PFSK-1 (cell line): Measurements from ENCODE around the gene PEG3. TPM values are rescaled to one million over a fixed set of nuclear protein-coding genes. Genes with fewer than 3 reads are reported as not detected.

Experiments used
- FOXP2 ChIP-seq: optimal IDR thresholded peaks from 2 replicates; pipeline ENCODE3; 2011; ENCODE audit warnings: borderline replicate concordance, control low read depth, inconsistent platforms; ENCODE audit not compliant: insufficient read depth; ENCODE audit errors: extremely low read length, extremely low read depth
- POLR2AphosphoS5 ChIP-seq: IDR thresholded peaks from 2 replicates; pipeline ENCODE4 v1.6.1; 2012; ENCODE audit warnings: low read depth, mild to moderate bottlenecking, control low read depth, low read length, moderate library complexity
- SIN3A ChIP-seq: IDR thresholded peaks from 2 replicates; pipeline ENCODE4 v1.6.1; 2012; ENCODE audit warnings: mild to moderate bottlenecking, low read length, moderate library complexity, borderline replicate concordance; ENCODE audit not compliant: insufficient read depth
- TAF1 ChIP-seq: IDR thresholded peaks from 2 replicates; pipeline ENCODE4 v1.6.1; 2012; ENCODE audit warnings: low read length, control low read depth, borderline replicate concordance; ENCODE audit not compliant: insufficient read depth
- polyA plus RNA-seq: library from polyadenylated mRNA; unstranded; fragments of >200 nt; gene quantifications from one replicate; pipeline ENCODE4 v1.2.1, GENCODE V29; 2012; ENCODE audit warnings: low read depth, missing spikeins; ENCODE audit not compliant: insufficient read length
- TF ChIP-seq, protein P1 (sequence below), 2 experiments: IDR thresholded peaks; 2 replicates each; pipeline versions ENCODE4 v1.6.1 to v1.8.0; 2011 to 2012; ENCODE audit warnings: low read depth in 2 of 2, low read length in 2 of 2, control low read depth in 1 of 2, inconsistent platforms in 1 of 2, mild to moderate bottlenecking in 1 of 2, moderate library complexity in 1 of 2; ENCODE audit not compliant: insufficient read depth in 1 of 2

The PEG3 gene
- not detected for polyA plus RNA-seq

DNA sequence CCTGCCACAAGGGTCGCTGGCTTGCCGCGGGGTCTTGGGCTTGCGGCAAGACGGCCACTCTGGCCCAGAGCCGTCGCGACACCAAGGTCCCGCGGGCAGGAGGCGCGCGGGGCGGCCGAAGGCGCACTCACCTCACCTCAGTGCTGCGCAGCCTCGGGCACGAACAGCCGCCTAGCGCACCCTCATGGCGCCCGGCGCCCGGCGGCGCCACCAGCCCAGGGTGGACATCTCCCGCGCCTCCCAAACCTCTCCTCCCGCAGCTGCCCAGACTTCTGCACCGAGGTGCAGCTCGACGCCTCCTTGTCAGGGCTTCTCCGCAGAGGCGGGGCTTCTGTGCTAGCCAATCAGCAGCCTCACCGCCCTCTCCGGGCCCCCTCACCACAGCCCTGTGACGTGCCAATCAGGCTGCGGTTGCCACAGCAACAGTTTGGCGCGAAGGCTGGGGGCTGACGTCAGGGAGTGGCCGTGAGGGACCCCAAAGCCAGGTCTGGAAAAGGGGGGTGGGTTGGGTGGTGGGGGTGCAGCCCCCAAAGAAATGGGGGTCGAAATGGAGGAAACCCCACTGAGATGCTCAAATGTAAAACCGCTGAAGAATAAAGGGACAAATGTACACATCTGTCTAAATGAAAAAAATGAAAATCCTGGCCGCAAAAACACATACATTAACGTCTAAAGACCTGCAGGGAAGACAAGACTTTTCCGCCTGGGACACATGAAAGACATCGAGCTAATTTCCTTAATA is at the start of gene PEG3, which contains the start of gene ZIM2:
Gene PEG3 (minus strand): TSS at position 276 of the 742 bp plus-strand sequence. CDS start 16,071 bp downstream, outside the sequence.
Gene ZIM2 (minus strand): TSS at position 276 of the 742 bp plus-strand sequence. CDS start 16,449 bp downstream, outside the sequence.
- TF ChIP-seq POLR2AphosphoS5 (no peak), TAF1 (no peak)

DNA sequence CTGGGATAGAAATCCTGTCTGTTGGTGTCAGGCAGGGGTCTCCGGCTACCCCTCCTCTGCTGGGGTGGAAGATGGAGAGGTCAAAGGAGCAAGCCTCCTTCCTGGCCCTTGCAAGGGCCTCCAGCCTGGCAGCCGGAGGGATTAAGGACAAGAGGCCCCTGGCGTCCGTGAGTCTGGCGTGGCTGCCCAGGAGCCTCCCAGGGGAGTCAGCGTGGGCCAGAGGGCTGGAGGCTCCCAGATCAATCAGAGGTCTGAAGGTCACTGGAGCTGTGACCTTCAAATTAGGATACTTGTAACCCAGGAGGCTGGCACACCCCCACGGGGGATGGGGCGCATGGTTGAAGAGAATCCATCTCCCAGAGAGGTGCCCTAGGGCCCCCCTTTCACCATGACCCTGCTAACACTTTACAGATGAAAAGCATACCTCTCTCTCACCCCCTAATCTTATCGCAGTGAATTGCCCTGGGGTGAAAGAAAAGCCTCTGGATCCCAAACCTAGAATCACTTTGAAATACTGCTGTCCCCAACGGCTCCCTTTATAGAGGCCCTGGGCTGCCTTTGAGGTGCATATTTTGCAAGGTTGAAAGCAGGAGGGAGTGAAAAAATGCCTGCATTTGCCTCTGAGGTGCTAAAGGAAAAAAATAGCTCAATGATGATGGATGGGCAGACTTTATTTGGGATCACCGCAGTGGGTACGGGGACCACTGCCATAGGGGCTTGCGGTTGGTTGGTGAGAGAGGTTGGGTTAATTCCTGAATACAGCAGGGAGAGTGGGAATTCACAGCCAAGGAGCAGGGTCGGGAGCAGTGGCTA is 44.9 kb upstream of the PEG3 start:
- TF ChIP-seq TAF1, result no peak
- no peak for TF ChIP-seq POLR2AphosphoS5
- TF ChIP-seq FOXP2, result no peak
- TF ChIP-seq, protein P1, sequence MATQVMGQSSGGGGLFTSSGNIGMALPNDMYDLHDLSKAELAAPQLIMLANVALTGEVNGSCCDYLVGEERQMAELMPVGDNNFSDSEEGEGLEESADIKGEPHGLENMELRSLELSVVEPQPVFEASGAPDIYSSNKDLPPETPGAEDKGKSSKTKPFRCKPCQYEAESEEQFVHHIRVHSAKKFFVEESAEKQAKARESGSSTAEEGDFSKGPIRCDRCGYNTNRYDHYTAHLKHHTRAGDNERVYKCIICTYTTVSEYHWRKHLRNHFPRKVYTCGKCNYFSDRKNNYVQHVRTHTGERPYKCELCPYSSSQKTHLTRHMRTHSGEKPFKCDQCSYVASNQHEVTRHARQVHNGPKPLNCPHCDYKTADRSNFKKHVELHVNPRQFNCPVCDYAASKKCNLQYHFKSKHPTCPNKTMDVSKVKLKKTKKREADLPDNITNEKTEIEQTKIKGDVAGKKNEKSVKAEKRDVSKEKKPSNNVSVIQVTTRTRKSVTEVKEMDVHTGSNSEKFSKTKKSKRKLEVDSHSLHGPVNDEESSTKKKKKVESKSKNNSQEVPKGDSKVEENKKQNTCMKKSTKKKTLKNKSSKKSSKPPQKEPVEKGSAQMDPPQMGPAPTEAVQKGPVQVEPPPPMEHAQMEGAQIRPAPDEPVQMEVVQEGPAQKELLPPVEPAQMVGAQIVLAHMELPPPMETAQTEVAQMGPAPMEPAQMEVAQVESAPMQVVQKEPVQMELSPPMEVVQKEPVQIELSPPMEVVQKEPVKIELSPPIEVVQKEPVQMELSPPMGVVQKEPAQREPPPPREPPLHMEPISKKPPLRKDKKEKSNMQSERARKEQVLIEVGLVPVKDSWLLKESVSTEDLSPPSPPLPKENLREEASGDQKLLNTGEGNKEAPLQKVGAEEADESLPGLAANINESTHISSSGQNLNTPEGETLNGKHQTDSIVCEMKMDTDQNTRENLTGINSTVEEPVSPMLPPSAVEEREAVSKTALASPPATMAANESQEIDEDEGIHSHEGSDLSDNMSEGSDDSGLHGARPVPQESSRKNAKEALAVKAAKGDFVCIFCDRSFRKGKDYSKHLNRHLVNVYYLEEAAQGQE (IDR thresholded peaks at IDR 0.05; ENCODE audit: insufficient read depth in 1 of 2, low read depth in 2 of 2, low read length in 2 of 2), result no peak
- TF ChIP-seq SIN3A, result no peak

DNA sequence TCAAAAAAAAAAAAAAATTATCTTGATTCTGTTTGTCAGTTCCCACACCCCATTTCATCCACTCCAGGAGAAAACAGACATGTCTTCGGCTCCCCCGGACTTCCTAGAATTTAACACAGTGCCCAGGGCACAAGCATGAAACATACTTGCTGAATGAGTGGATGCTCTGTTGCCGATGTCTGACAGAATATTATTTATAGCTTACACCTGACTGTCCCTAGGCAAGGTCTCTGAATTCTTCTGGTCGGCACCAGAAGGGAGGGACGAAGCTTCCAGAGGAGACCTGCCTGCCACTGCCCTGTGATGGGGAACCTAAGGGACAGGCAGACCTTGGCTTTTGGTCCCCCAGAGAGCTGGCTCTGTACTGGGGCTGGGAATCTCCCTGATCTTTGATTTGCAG is 43.9 kb upstream of the PEG3 start:
- TF ChIP-seq TAF1, result no peak
- TF ChIP-seq SIN3A, result no peak
- no peak for TF ChIP-seq POLR2AphosphoS5
- TF ChIP-seq, protein P1 (IDR thresholded peaks at IDR 0.05; ENCODE audit: insufficient read depth in 1 of 2, low read depth in 2 of 2, low read length in 2 of 2), result no peak
- no peak for TF ChIP-seq FOXP2

DNA sequence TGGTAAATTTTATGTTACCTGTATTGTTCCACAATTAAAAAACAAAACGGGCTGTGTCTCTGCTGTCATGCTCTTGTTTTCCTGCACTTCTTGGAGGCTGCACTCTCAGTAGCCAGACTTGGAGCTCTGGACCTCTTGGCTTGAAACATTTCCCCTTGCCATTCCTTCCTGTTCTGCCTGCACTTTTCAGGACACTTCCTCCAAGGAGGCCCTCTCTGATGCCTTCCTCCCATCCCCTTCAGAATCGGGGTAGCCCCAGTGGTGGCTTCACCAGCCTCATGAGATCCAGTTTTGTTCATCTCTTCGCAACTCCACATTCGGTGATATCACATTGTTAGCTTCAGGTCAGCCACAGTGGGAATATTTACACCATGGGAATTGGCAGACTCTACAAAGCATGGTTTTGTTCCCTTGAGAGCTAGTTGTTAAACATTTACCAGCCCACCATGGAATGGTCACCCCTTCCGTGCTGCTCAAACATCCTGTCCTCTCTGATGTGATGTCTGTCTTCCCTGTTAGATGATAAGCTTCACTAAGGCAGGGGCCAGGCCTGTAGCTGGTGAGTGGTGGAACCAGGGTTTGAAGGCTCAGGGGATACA is 40.2 kb upstream of the PEG3 start:
- TF ChIP-seq POLR2AphosphoS5 (no peak), FOXP2 (no peak), SIN3A (no peak), TAF1 (no peak)
- TF ChIP-seq, protein P1 (IDR thresholded peaks at IDR 0.05; ENCODE audit: insufficient read depth in 1 of 2, low read depth in 2 of 2, low read length in 2 of 2), result no peak

DNA sequence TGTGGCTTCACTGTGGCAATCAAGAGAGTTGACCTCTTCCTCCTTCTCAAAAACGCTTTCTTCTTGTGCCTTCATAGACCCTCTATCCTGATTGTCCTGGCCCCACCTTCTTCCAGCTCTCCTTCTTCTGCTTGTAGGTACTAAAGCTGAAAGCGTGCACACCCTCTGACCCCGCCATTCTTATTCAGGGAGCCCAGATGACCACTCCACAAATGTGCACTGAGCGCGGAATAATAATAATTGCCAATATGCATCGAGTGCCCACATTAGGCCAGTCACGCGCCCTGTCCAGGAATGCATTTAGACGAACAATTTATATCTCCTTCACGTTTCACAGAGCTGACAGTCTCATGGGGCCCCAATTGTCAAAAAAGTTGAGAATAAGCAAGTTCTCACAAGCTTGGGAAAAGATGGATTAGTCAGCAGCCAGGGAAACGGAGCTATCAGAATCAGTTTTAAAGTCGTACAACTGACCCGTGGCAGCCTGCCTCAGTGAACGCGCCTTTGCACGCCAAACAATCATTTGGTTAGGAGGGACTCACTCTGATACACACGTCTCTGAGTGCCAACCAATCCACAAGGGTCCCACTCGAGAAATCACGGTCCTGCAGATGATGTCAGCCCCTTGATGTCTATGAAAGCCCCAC is 36.7 kb upstream of the PEG3 start:
- TF ChIP-seq POLR2AphosphoS5 (no peak), FOXP2 (no peak), TAF1 (no peak), SIN3A (no peak)
- TF ChIP-seq, protein P1 (IDR thresholded peaks at IDR 0.05; ENCODE audit: insufficient read depth in 1 of 2, low read depth in 2 of 2, low read length in 2 of 2), result no peak
